Measurements from ENCODE around the gene PDIA5.

The PDIA5 gene

GRCh38 chr3:123126031-123126430 is 59.2 kb downstream of the PDIA5 start:
- TF ChIP-seq SIN3A (IDR thresholded peaks at IDR 0.05; ENCODE audit: borderline replicate concordance, insufficient read depth, low read length) = no peak
- no peak for TF ChIP-seq FOXP2 (optimal IDR thresholded peaks at IDR 0.05; ENCODE audit: borderline replicate concordance, extremely low read depth, extremely low read length, insufficient read depth)
- TF ChIP-seq, protein P1, sequence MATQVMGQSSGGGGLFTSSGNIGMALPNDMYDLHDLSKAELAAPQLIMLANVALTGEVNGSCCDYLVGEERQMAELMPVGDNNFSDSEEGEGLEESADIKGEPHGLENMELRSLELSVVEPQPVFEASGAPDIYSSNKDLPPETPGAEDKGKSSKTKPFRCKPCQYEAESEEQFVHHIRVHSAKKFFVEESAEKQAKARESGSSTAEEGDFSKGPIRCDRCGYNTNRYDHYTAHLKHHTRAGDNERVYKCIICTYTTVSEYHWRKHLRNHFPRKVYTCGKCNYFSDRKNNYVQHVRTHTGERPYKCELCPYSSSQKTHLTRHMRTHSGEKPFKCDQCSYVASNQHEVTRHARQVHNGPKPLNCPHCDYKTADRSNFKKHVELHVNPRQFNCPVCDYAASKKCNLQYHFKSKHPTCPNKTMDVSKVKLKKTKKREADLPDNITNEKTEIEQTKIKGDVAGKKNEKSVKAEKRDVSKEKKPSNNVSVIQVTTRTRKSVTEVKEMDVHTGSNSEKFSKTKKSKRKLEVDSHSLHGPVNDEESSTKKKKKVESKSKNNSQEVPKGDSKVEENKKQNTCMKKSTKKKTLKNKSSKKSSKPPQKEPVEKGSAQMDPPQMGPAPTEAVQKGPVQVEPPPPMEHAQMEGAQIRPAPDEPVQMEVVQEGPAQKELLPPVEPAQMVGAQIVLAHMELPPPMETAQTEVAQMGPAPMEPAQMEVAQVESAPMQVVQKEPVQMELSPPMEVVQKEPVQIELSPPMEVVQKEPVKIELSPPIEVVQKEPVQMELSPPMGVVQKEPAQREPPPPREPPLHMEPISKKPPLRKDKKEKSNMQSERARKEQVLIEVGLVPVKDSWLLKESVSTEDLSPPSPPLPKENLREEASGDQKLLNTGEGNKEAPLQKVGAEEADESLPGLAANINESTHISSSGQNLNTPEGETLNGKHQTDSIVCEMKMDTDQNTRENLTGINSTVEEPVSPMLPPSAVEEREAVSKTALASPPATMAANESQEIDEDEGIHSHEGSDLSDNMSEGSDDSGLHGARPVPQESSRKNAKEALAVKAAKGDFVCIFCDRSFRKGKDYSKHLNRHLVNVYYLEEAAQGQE (IDR thresholded peaks at IDR 0.05; ENCODE audit: insufficient read depth in 1 of 2, low read depth in 2 of 2, low read length in 2 of 2) = no peak
- TF ChIP-seq TAF1 (IDR thresholded peaks at IDR 0.05; ENCODE audit: borderline replicate concordance, insufficient read depth, low read length) = no peak
- TF ChIP-seq POLR2AphosphoS5 (IDR thresholded peaks at IDR 0.05; ENCODE audit: low read depth, low read length) = no peak

GRCh38 chr3:123126653-123127052 is 59.8 kb downstream of the PDIA5 start:
- TF ChIP-seq SIN3A (IDR thresholded peaks at IDR 0.05; ENCODE audit: borderline replicate concordance, insufficient read depth, low read length) (no peak), POLR2AphosphoS5 (IDR thresholded peaks at IDR 0.05; ENCODE audit: low read depth, low read length) (no peak), TAF1 (IDR thresholded peaks at IDR 0.05; ENCODE audit: borderline replicate concordance, insufficient read depth, low read length) (no peak), FOXP2 (optimal IDR thresholded peaks at IDR 0.05; ENCODE audit: borderline replicate concordance, extremely low read depth, extremely low read length, insufficient read depth) (no peak)
- TF ChIP-seq, protein P1 (IDR thresholded peaks at IDR 0.05; ENCODE audit: insufficient read depth in 1 of 2, low read depth in 2 of 2, low read length in 2 of 2) = no peak

DNA sequence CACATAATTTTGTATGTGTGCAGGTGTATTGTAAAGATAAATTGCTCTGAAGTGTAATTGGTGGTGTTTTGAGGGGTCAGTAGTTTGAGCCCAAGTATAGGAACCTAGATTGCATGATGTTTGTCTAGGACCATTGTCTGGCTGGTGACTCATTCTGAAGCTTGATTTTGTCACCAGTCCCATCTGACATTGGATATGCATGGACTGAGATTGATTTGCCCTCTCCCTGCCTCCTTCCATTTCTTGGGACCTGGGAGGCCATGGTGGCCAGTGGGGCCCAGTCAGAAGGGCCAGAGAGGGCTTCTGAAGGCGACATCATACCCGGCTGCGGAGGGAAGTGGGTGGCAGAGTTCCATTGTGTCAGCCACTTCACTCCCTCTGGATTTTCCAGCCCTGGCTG is 62.3 kb downstream of the PDIA5 start:
- TF ChIP-seq FOXP2 (optimal IDR thresholded peaks at IDR 0.05; ENCODE audit: borderline replicate concordance, extremely low read depth, extremely low read length, insufficient read depth) (no peak), TAF1 (IDR thresholded peaks at IDR 0.05; ENCODE audit: borderline replicate concordance, insufficient read depth, low read length) (no peak), POLR2AphosphoS5 (IDR thresholded peaks at IDR 0.05; ENCODE audit: low read depth, low read length) (no peak)
- TF ChIP-seq, protein P1 (IDR thresholded peaks at IDR 0.05; ENCODE audit: insufficient read depth in 1 of 2, low read depth in 2 of 2, low read length in 2 of 2) = no peak

- no peak for TF ChIP-seq TAF1 (IDR thresholded peaks at IDR 0.05; ENCODE audit: borderline replicate concordance, insufficient read depth, low read length)
Observed at GRCh38 chr3:123129532-123129931, 62.7 kb downstream of the PDIA5 start.

GRCh38 chr3:123130079-123130750 is 63.4 kb downstream of the PDIA5 start:
- TF ChIP-seq SIN3A (IDR thresholded peaks at IDR 0.05; ENCODE audit: borderline replicate concordance, insufficient read depth, low read length) (no peak), POLR2AphosphoS5 (IDR thresholded peaks at IDR 0.05; ENCODE audit: low read depth, low read length) (no peak), FOXP2 (optimal IDR thresholded peaks at IDR 0.05; ENCODE audit: borderline replicate concordance, extremely low read depth, extremely low read length, insufficient read depth) (no peak), TAF1 (IDR thresholded peaks at IDR 0.05; ENCODE audit: borderline replicate concordance, insufficient read depth, low read length) (no peak)
- TF ChIP-seq, protein P1 (IDR thresholded peaks at IDR 0.05; ENCODE audit: insufficient read depth in 1 of 2, low read depth in 2 of 2, low read length in 2 of 2) = no peak
